Vagina (tissue), 2 donors: Measurements from ENCODE around the gene SRGAP3. TPM values are rescaled to one million over a fixed set of nuclear protein-coding genes. Genes with fewer than 3 reads are reported as not detected.

Source experiments
- DNase-seq, 2 donors: peaks; one replicate each; pipeline ENCODE4 v3.0.0-alpha.2; 2017; ENCODE audit errors: extremely low spot score in 2 of 2
- H3K27ac ChIP-seq: fragments of 200-600 bp; sonication (generic); one replicate; pipeline ENCODE4 v1.5.1; 2019
- H3K27me3 ChIP-seq: fragments of 200-600 bp; sonication (generic); one replicate; pipeline ENCODE4 v1.5.1; 2019
- H3K36me3 ChIP-seq, 2 donors: fragments of 200-600 bp; sonication (generic); one replicate each; pipeline ENCODE4 v1.5.1; 2017 to 2019
- H3K4me1 ChIP-seq: fragments of 200-600 bp; sonication (generic); one replicate; pipeline ENCODE4 v1.5.1; 2019
- H3K4me3 ChIP-seq, 2 donors: fragments of 200-600 bp; sonication (generic); 1 replicate in 1 of 2; 2 replicates in 1 of 2; pipeline ENCODE4 v1.5.1; 2016 to 2019
- H3K9me3 ChIP-seq: fragments of 200-600 bp; sonication (generic); one replicate; pipeline ENCODE4 v1.5.1; 2019
- CTCF ChIP-seq, 3 experiments: fragments of 450-650 bp in 2 of 3; fragments of 200-600 bp in 1 of 3; sonication (generic) in 1 of 3; IDR thresholded peaks; one replicate each; pipeline ENCODE4 v1.5.1; 2017 to 2019; ENCODE audit warnings: antibody characterized with exemption in 3 of 3, mild to moderate bottlenecking in 2 of 3, moderate library complexity in 2 of 3
- POLR2A ChIP-seq, 2 donors: fragments of 450-650 bp; IDR thresholded peaks; one replicate each; pipeline ENCODE4 v1.6.1; 2017; ENCODE audit warnings: antibody characterized with exemption in 2 of 2, mild to moderate bottlenecking in 2 of 2, moderate library complexity in 2 of 2
- POLR2AphosphoS5 ChIP-seq, 2 donors: sonication (generic); formaldehyde crosslinking; IDR thresholded peaks; one replicate each; pipeline ENCODE4 v1.9.0; 2017; ENCODE audit warnings: antibody characterized with exemption in 2 of 2, mild to moderate bottlenecking in 2 of 2, low read depth in 1 of 2; ENCODE audit not compliant: insufficient read depth in 1 of 2
- intact Hi-C: fragments of 100-400 bp; cut with DNase I; formaldehyde crosslinking; loops from one replicate; pipeline ENCODE4 v1.15.1; 2023
- total RNA-seq: library from RNA; depleted of rRNA; stranded (reverse); fragments of >200 nt; gene quantifications from one replicate; pipeline ENCODE4 v1.2.3, GENCODE V29; 2016

Gene SRGAP3
- total RNA-seq, 1 donor from 2014 or later: 20.6 TPM

- DNase-seq: no peak
- Histone ChIP-seq H3K9me3 (no peaks in the 10 kb centered on the region), H3K4me3 (no peak overlapping the region), H3K36me3 (no peaks in the 10 kb centered on the region), H3K4me1 (no peaks in the 10 kb centered on the region), H3K27me3 (no peaks in the 10 kb centered on the region), H3K27ac (no peak overlapping the region)
- intact Hi-C loops: no loop called here
- TF ChIP-seq POLR2A (IDR thresholded peaks at IDR 0.05) (no peak), CTCF (IDR thresholded peaks at IDR 0.05) (no peak), POLR2AphosphoS5 (IDR thresholded peaks at IDR 0.05; ENCODE audit: insufficient read depth in 1 of 2, low read depth in 1 of 2) (no peak)
These were observed 17.5 kb downstream of the SRGAP3 start for GRCh38 chr3:9231937-9232336.

DNA sequence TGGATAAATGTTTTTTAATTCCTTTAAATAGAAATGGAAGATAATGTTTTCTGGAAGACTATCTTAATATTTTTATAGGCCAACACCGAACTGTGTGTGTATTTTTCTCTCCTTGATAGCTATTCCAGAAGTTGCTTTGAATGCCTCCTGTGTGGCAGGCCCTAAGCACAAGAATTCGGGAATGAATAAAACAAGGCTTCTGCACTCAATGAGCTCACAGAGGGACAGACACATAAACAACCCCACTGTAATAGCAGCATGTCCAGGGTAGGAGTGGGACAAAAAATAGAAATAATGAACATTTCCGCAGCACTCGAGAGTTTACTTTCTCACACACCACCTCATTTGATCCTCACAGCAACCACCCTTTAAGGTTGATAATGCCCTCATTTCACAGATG, 18.0 kb downstream of the SRGAP3 start:
- Histone ChIP-seq H3K4me3 (no peak overlapping the region), H3K27ac (no peak overlapping the region), H3K4me1 (peaks cover 4% of the 10 kb centered on the region), H3K27me3 (no peaks in the 10 kb centered on the region), H3K36me3 (no peaks in the 10 kb centered on the region), H3K9me3 (no peaks in the 10 kb centered on the region)
- TF ChIP-seq CTCF (IDR thresholded peaks at IDR 0.05) (no peak), POLR2A (IDR thresholded peaks at IDR 0.05) (no peak), POLR2AphosphoS5 (IDR thresholded peaks at IDR 0.05; ENCODE audit: insufficient read depth in 1 of 2, low read depth in 1 of 2) (no peak)
- intact Hi-C loops: no loop called here
- DNase-seq: no peak

DNA sequence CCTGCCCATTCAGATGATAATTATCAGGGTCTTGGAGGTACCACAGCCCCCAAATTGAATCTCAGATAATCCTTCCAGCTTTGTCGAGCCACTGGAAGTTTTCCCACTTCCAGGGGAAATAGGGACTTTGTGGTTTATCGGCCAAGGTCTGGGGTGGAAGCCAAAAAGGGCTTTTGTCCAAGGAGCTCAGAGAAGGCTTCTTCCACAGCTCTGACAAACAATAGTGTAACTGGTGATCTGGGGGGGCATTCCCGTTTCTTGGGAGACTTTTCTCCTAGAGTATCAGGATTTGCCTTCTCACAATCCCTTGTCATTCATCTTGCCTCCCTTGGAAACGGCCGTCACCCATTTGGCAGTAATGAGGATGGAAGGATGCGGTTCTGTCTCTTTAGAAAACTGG, 18.4 kb downstream of the SRGAP3 start:
- H3K27me3 ChIP-seq: no peaks in the 10 kb centered on the region
- no peak overlapping the region for H3K27ac ChIP-seq
- DNase-seq: no peak
- intact Hi-C loops: no loop called here
- peaks cover 8% of the 10 kb centered on the region for H3K4me1 ChIP-seq
- H3K9me3 ChIP-seq: no peaks in the 10 kb centered on the region
- no peak overlapping the region for H3K4me3 ChIP-seq
- TF ChIP-seq CTCF (IDR thresholded peaks at IDR 0.05) (no peak), POLR2A (IDR thresholded peaks at IDR 0.05) (no peak), POLR2AphosphoS5 (IDR thresholded peaks at IDR 0.05; ENCODE audit: insufficient read depth in 1 of 2, low read depth in 1 of 2) (no peak)
- H3K36me3 ChIP-seq: no peaks in the 10 kb centered on the region

GRCh38 chr3:9230596-9230995, 18.9 kb downstream of the SRGAP3 start:
- H3K27ac ChIP-seq: no peak overlapping the region
- no peaks in the 10 kb centered on the region for H3K27me3 ChIP-seq
- peaks cover 12% of the 10 kb centered on the region for H3K4me1 ChIP-seq
- DNase-seq: no peak
- TF ChIP-seq CTCF (IDR thresholded peaks at IDR 0.05): no peak
- TF ChIP-seq POLR2AphosphoS5 (IDR thresholded peaks at IDR 0.05; ENCODE audit: insufficient read depth in 1 of 2, low read depth in 1 of 2): no peak
- no peak for TF ChIP-seq POLR2A (IDR thresholded peaks at IDR 0.05)
- no peak overlapping the region for H3K4me3 ChIP-seq
- intact Hi-C loops: no loop called here
- H3K36me3 ChIP-seq: no peaks in the 10 kb centered on the region
- no peaks in the 10 kb centered on the region for H3K9me3 ChIP-seq

DNA sequence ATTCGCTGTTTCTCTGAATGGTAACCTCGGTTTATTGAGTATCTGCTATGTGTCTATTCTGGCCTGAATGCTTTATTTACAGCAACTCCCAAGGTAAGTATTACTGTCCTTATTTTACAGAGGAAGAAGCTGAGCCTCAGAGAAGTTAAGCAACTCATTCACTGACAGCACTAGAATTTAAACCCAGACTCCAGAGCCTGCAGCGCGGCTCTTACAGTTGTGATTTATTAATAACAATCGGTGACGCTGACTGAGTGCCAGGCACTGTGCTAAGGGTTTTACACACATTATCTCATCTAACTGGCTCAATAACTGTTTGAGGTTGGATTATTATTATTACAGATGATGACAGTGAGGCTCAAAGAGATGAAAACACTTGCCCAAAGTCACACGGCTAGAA, 19.6 kb downstream of the SRGAP3 start:
- Histone ChIP-seq H3K36me3 (no peaks in the 10 kb centered on the region), H3K9me3 (no peaks in the 10 kb centered on the region), H3K27me3 (no peaks in the 10 kb centered on the region), H3K4me1 (peaks cover 13% of the 10 kb centered on the region), H3K27ac (no peak overlapping the region), H3K4me3 (no peak overlapping the region)
- DNase-seq: no peak
- intact Hi-C loops: no loop called here
- no peak for TF ChIP-seq POLR2A (IDR thresholded peaks at IDR 0.05)
- TF ChIP-seq CTCF (IDR thresholded peaks at IDR 0.05): no peak
- no peak for TF ChIP-seq POLR2AphosphoS5 (IDR thresholded peaks at IDR 0.05; ENCODE audit: insufficient read depth in 1 of 2, low read depth in 1 of 2)
